ENCODE results near the gene RCC1. TPM values are rescaled to one million over a fixed set of nuclear protein-coding genes. Genes with fewer than 3 reads are reported as not detected.
A peak's percentile ranks its signal among the peaks of the same experiment; 100 is the strongest.

Gene RCC1
- total and polyA plus RNA-seq, 4 donors: 22.9 to 34.3 (median 28.8) TPM

- no peak for TF ChIP-seq CTCF (IDR thresholded peaks at IDR 0.05; ENCODE audit: control extremely low read depth, extremely low read depth)
- no peaks in the 10 kb centered on the region for H3K27me3 ChIP-seq (ENCODE audit: control insufficient read depth in 3 of 3, insufficient read depth in 3 of 3, low read length in 2 of 3)
- no peaks in the 10 kb centered on the region for H3K9me3 ChIP-seq (ENCODE audit: control insufficient read depth in 4 of 4, insufficient read depth in 3 of 4, low read length in 3 of 4)
- ATAC-seq (ENCODE audit: insufficient read depth, low FRiP score) (no peak), DNase-seq (no peak)
- no peak overlapping the region for H3K9ac ChIP-seq (ENCODE audit: insufficient read depth in 1 of 2, low read length in 2 of 2)
- peaks cover 23 to 43% (median 30%) of the 10 kb centered on the region in 4 donors for H3K36me3 ChIP-seq (ENCODE audit: control insufficient read depth in 4 of 4, insufficient read depth in 4 of 4, low read length in 4 of 4)
- no peak overlapping the region for H3K27ac ChIP-seq (ENCODE audit: low read depth in 1 of 2, low read length in 1 of 2)
- H3K4me3 ChIP-seq: no peak overlapping the region
- no peaks in the 10 kb centered on the region for H3K4me1 ChIP-seq (ENCODE audit: control insufficient read depth in 5 of 5, insufficient read depth in 5 of 5, low read length in 5 of 5)
- WGBS, 2 donors: 98 to 100% methylated on average over 11 of the region's 11 CpGs
Measured at GRCh38 chr1:28573564-28573963, 67.7 kb downstream of the RCC1 start.

GRCh38 chr1:28577052-28577678, 71.3 kb downstream of the RCC1 start:
- TF ChIP-seq CTCF (IDR thresholded peaks at IDR 0.05; ENCODE audit: control extremely low read depth, extremely low read depth): no peak
- ATAC-seq (ENCODE audit: insufficient read depth, low FRiP score) (no peak), DNase-seq (no peak)
- no peak overlapping the region for H3K4me3 ChIP-seq
- peak overlapping the region in 1 of 2 donors; percentile 73 for H3K27ac ChIP-seq (ENCODE audit: low read depth in 1 of 2, low read length in 1 of 2)
- H3K4me1 ChIP-seq (ENCODE audit: control insufficient read depth in 5 of 5, insufficient read depth in 5 of 5, low read length in 5 of 5): peaks cover 0 to 14% (median 6%) of the 10 kb centered on the region in 5 donors
- H3K9me3 ChIP-seq (ENCODE audit: control insufficient read depth in 4 of 4, insufficient read depth in 3 of 4, low read length in 3 of 4): no peaks in the 10 kb centered on the region
- no peaks in the 10 kb centered on the region for H3K27me3 ChIP-seq (ENCODE audit: control insufficient read depth in 3 of 3, insufficient read depth in 3 of 3, low read length in 2 of 3)
- no peak overlapping the region for H3K9ac ChIP-seq (ENCODE audit: insufficient read depth in 1 of 2, low read length in 2 of 2)
- WGBS, 2 donors: 93 to 96% methylated on average over 1 of the region's 1 CpG
- H3K36me3 ChIP-seq (ENCODE audit: control insufficient read depth in 4 of 4, insufficient read depth in 4 of 4, low read length in 4 of 4): peaks cover 18 to 36% (median 27%) of the 10 kb centered on the region in 4 donors

GRCh38 chr1:28577738-28578536, 72.1 kb downstream of the RCC1 start:
- H3K9ac ChIP-seq (ENCODE audit: insufficient read depth in 1 of 2, low read length in 2 of 2): no peak overlapping the region
- peaks cover 0 to 19% (median 7%) of the 10 kb centered on the region in 5 donors for H3K4me1 ChIP-seq (ENCODE audit: control insufficient read depth in 5 of 5, insufficient read depth in 5 of 5, low read length in 5 of 5)
- DNase-seq (no peak), ATAC-seq (ENCODE audit: insufficient read depth, low FRiP score) (no peak)
- H3K36me3 ChIP-seq (ENCODE audit: control insufficient read depth in 4 of 4, insufficient read depth in 4 of 4, low read length in 4 of 4): peaks cover 18 to 34% (median 27%) of the 10 kb centered on the region in 4 donors
- no peak overlapping the region for H3K27ac ChIP-seq (ENCODE audit: low read depth in 1 of 2, low read length in 1 of 2)
- 84 to 85% methylated on average over 6 of the region's 6 CpGs for WGBS, 2 donors
- no peak for TF ChIP-seq CTCF (IDR thresholded peaks at IDR 0.05; ENCODE audit: control extremely low read depth, extremely low read depth)
- H3K4me3 ChIP-seq: no peak overlapping the region
- H3K27me3 ChIP-seq (ENCODE audit: control insufficient read depth in 3 of 3, insufficient read depth in 3 of 3, low read length in 2 of 3): no peaks in the 10 kb centered on the region
- H3K9me3 ChIP-seq (ENCODE audit: control insufficient read depth in 4 of 4, insufficient read depth in 3 of 4, low read length in 3 of 4): no peaks in the 10 kb centered on the region
